GM10248 (cell line): ENCODE measurements around the gene ASB9.

ENCODE experiments used
- CTCF ChIA-PET: fragments of 300-600 bp; sonication (Branson Sonifier 250); formaldehyde crosslinking; extraction: SDS; loops from one replicate; lab custom pipeline; 2021; ENCODE audit warnings: antibody characterized with exemption; lab: Yijun Ruan, JAX
- POLR2A ChIA-PET: fragments of 350-650 bp; sonication (Branson Sonifier 250); formaldehyde crosslinking; extraction: SDS; loops from one replicate; lab custom pipeline; 2020; ENCODE audit warnings: antibody characterized with exemption; lab: Yijun Ruan, JAX
- DNase-seq: peaks from one replicate; pipeline ENCODE4 v3.0.0; 2012; ENCODE audit errors: extremely low spot score
- CTCF ChIP-seq: IDR thresholded peaks from 2 replicates; pipeline ENCODE4 v1.5.1; 2012; ENCODE audit warnings: mild to moderate bottlenecking, low read depth; ENCODE audit errors: extremely low read depth, missing control alignments, control extremely low read depth

The ASB9 gene

GRCh38 chrX:15301924-15302323 lies 32.0 kb upstream of the ASB9 start:
- DNase-seq: no peak
- ChIA-PET CTCF (interaction anchor here (1.3 kb wide), 1 partner anchor 10 kb away, joined by 4 read pairs; no protein-coding TSS in a partner anchor), POLR2A (no interaction called here)
- TF ChIP-seq CTCF: no peak

DNA sequence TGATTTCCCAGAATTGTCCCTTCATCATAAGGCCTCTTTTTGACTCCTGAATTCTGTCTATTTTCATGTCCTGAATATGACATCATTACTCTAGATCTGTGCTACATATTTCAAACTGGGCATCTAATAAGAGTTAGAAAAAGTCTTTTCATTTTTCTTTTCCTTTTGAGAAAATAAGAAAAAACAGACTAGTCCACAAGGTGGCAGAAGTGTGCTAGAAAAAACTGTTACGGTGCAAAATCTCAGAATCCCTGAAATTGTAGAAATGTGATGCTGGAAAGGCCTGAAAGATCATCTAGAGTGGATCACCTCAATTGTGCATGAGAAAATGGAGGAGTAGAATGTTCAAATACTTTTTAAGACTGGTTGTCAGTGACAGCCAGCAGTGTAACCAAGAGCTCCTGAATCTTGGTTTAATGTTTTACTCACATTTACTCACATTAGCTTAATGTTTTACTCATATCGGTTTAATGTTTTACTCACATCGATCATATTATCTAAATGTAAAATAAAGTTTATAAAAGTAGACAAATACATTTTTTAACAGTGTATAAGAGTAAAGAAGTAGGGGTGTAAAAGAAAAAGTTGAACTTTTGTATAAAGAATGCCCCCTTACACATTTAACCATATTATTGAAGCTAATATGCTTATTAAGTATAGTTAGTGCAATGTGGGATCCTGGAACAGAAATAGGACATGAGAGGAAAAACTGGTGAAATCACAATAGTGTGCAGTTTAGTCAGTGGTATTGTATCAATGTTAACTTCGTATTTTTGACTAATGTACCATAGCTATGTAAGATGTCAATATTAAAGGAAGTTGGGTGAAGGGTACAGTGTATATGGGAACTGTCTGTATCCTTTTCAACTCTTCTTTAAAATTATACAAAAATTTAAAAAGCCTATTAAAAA lies 30.3 kb upstream of the ASB9 start:
- no peak for DNase-seq
- TF ChIP-seq CTCF: peak; percentile 17
- CTCF ChIA-PET: interaction anchor here (0.8 to 1.9 kb wide), 6 partner anchors 8 to 167 kb away, joined by 3 to 11 read pairs (median 4); no protein-coding TSS in a partner anchor
- POLR2A ChIA-PET: no interaction called here

DNA sequence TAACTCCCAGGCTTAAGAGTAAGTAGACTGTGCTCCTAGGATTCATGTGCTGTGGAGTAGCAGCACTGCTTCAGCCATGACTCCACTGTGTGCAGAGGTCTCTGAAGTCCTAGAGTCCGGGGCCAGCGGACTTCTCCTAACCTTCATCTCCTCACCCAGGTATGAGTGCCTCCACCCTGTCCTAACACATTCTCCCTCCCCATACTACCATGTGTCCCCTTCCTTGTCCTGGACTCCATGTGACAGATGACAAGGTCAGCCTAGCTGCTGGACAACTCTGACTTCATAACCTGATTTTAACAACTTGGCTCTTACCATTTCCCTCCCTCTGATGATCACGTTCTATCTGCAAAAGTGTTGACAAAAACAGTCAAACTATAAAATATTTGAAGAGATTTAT lies 28.9 kb upstream of the ASB9 start:
- no peak for DNase-seq
- TF ChIP-seq CTCF: no peak
- ChIA-PET POLR2A (no interaction called here), CTCF (no interaction called here)

GRCh38 chrX:15298201-15298600 lies 28.3 kb upstream of the ASB9 start:
- CTCF ChIA-PET: interaction anchor here (1.0 kb wide), 1 partner anchor 65 kb away, joined by 3 read pairs; no protein-coding TSS in a partner anchor
- TF ChIP-seq CTCF: no peak
- DNase-seq: no peak
- POLR2A ChIA-PET: no interaction called here

DNA sequence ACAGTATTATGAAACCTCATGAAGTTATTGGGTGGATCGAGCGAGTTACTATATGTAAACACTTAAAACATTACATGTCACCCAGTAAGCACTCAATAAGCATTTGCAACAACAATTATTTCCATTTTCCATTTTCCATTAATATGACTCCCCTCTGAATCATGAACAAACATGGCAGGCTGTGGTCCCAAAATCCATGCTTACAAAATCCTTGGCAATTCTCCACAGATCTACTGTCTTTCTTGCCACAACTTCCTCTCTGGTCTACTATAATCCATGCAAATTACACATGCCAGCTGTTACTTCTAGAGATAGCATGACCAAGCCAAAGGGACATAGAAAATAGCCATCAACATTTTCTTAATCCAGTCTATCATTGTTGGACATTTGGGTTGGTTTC lies 23.6 kb upstream of the ASB9 start:
- no peak for DNase-seq
- ChIA-PET POLR2A (no interaction called here), CTCF (no interaction called here)
- TF ChIP-seq CTCF: no peak

DNA sequence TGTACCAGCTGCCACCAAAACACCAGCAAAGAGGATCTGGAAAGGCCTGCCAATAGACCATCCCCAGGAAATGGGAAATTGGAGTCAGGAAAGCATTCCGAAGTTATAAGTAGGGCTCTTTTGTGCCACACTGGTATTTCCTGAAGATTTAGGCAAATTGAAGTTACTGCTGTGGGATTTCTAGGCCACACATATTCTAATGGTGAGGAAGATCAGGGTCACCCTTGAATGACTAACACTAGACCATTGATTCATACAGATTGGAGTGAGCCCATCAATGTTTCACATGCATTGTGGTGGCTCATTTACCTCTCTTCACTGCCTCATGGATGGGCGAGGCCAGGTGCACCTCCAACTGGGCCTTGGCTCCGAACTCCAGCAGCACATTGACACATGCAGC lies 23.0 kb upstream of the ASB9 start:
- ChIA-PET CTCF (no interaction called here), POLR2A (no interaction called here)
- DNase-seq: no peak
- TF ChIP-seq CTCF: no peak
